Mesothelial cell of epicardium (in vitro differentiated cells): ENCODE measurements around the gene MRO. TPM values are rescaled to one million over a fixed set of nuclear protein-coding genes. Genes with fewer than 3 reads are reported as not detected.

Source experiments
- DNase-seq, 2 experiments: peaks; one replicate each; pipeline ENCODE4 v3.0.0; 2021; ENCODE audit warnings: low spot score in 2 of 2; ENCODE audit not compliant: unreplicated experiment in 2 of 2
- H3K27ac Mint-ChIP-seq: 2 replicates; pipeline ENCODE4 v1.8.0; 2021; ENCODE audit warnings: mixed read lengths
- H3K27me3 Mint-ChIP-seq: 2 replicates; pipeline ENCODE4 v1.8.0; 2021; ENCODE audit warnings: low read depth, mixed read lengths
- H3K36me3 Mint-ChIP-seq: 2 replicates; pipeline ENCODE4 v1.8.0; 2021; ENCODE audit warnings: mixed read lengths
- H3K4me1 Mint-ChIP-seq: 2 replicates; pipeline ENCODE4 v1.8.0; 2021; ENCODE audit warnings: mixed read lengths
- H3K4me3 Mint-ChIP-seq: 2 replicates; pipeline ENCODE4 v1.8.0; 2021; ENCODE audit warnings: mild to moderate bottlenecking, moderate library complexity, mixed read lengths
- H3K9me3 Mint-ChIP-seq: 2 replicates; pipeline ENCODE4 v1.8.0; 2021; ENCODE audit warnings: mixed read lengths
- CTCF ChIP-seq: fragments of 200-600 bp; sonication (generic); IDR thresholded peaks from one replicate; pipeline ENCODE4 v1.5.0; 2021; ENCODE audit warnings: antibody characterized with exemption; ENCODE audit not compliant: unreplicated experiment
- total RNA-seq: library from RNA; stranded (reverse); gene quantifications from 3 replicates; pipeline ENCODE4 v1.2.1, GENCODE V29; 2021

The MRO gene
- total RNA-seq, 1 donor from 2014 or later: 0.29 TPM

GRCh38 chr18:50776383-50776782, 43.4 kb downstream of the MRO start:
- Mint-ChIP-seq H3K9me3 (peaks cover 25% of the 10 kb centered on the region), H3K27ac (no peak overlapping the region), H3K27me3 (no peaks in the 10 kb centered on the region), H3K4me1 (no peaks in the 10 kb centered on the region), H3K36me3 (no peaks in the 10 kb centered on the region), H3K4me3 (no peak overlapping the region)
- no peak for DNase-seq
- TF ChIP-seq CTCF: no peak

- H3K4me1 Mint-ChIP-seq: no peaks in the 10 kb centered on the region
- H3K4me3 Mint-ChIP-seq: no peak overlapping the region
- peaks cover 29% of the 10 kb centered on the region for H3K9me3 Mint-ChIP-seq
- no peak overlapping the region for H3K27ac Mint-ChIP-seq
- H3K36me3 Mint-ChIP-seq: peaks cover 1% of the 10 kb centered on the region
- no peak for DNase-seq
- no peaks in the 10 kb centered on the region for H3K27me3 Mint-ChIP-seq
- no peak for TF ChIP-seq CTCF
These were observed 44.1 kb downstream of the MRO start for GRCh38 chr18:50775726-50776125.

GRCh38 chr18:50775207-50775606, 44.6 kb downstream of the MRO start:
- Mint-ChIP-seq H3K27ac (no peak overlapping the region), H3K4me3 (no peak overlapping the region), H3K9me3 (peaks cover 34% of the 10 kb centered on the region), H3K27me3 (no peaks in the 10 kb centered on the region), H3K36me3 (peaks cover 6% of the 10 kb centered on the region), H3K4me1 (no peaks in the 10 kb centered on the region)
- TF ChIP-seq CTCF: no peak
- DNase-seq: no peak

GRCh38 chr18:50769463-50769862, 50.4 kb downstream of the MRO start:
- H3K9me3 Mint-ChIP-seq: peaks cover 64% of the 10 kb centered on the region
- H3K4me1 Mint-ChIP-seq: no peaks in the 10 kb centered on the region
- no peak for DNase-seq
- no peak overlapping the region for H3K4me3 Mint-ChIP-seq
- no peak overlapping the region for H3K27ac Mint-ChIP-seq
- peaks cover 3% of the 10 kb centered on the region for H3K27me3 Mint-ChIP-seq
- TF ChIP-seq CTCF: no peak
- peaks cover 8% of the 10 kb centered on the region for H3K36me3 Mint-ChIP-seq

GRCh38 chr18:50757358-50757757, 62.5 kb downstream of the MRO start:
- no peak overlapping the region for H3K27ac Mint-ChIP-seq
- no peak for DNase-seq

More at GRCh38 chr18:50757358-50757757, 62.5 kb downstream of the MRO start:
- TF ChIP-seq CTCF: no peak
- Mint-ChIP-seq H3K36me3 (no peaks in the 10 kb centered on the region), H3K9me3 (no peaks in the 10 kb centered on the region), H3K4me1 (peaks cover 7% of the 10 kb centered on the region), H3K4me3 (no peak overlapping the region), H3K27me3 (peaks cover 2% of the 10 kb centered on the region)
